ENCODE measurements around the gene ERAP2. TPM values are rescaled to one million over a fixed set of nuclear protein-coding genes. Genes with fewer than 3 reads are reported as not detected.
"Not testable (repeated sequence)": the region's sequence is repeated elsewhere in the genome, so short reads cannot be mapped to it uniquely, and the experiment has no call there.

ERAP2 gene
- total RNA-seq, 6 donors from 2014 or later, result 19.9 to 24.8 (median 22.1) TPM

DNA sequence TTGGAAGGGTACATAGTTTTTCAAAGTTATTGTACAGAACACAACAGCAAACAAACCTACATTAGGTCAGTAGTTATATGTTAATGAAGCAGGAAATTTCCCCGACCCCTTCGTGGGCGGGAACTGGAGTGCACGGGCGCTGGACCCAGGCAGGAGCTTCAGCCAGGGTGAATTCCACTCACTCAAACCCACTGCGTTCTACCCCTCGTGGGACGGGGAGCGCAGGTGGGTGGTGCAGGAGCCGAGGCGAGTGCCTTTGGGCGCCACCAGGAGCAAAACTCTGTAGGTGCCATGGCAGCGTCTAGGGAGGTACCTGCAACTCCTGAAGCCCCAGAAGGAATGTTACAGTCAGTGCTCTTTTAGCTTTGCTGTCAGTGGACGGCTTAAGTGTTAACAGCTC lies 39.0 kb upstream of the ERAP2 start:
- ATAC-seq (ENCODE audit: low FRiP score in 2 of 2) (no peak), DNase-seq (peak in 1 of 2 donors; percentile 38)
- no peak overlapping the region for H3K4me3 ChIP-seq
- no peaks in the 10 kb centered on the region for H3K9me3 ChIP-seq
- TF ChIP-seq, protein P1, sequence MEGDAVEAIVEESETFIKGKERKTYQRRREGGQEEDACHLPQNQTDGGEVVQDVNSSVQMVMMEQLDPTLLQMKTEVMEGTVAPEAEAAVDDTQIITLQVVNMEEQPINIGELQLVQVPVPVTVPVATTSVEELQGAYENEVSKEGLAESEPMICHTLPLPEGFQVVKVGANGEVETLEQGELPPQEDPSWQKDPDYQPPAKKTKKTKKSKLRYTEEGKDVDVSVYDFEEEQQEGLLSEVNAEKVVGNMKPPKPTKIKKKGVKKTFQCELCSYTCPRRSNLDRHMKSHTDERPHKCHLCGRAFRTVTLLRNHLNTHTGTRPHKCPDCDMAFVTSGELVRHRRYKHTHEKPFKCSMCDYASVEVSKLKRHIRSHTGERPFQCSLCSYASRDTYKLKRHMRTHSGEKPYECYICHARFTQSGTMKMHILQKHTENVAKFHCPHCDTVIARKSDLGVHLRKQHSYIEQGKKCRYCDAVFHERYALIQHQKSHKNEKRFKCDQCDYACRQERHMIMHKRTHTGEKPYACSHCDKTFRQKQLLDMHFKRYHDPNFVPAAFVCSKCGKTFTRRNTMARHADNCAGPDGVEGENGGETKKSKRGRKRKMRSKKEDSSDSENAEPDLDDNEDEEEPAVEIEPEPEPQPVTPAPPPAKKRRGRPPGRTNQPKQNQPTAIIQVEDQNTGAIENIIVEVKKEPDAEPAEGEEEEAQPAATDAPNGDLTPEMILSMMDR (IDR thresholded peaks at IDR 0.05), result no peak
- TF ChIP-seq POLR2AphosphoS5 (IDR thresholded peaks at IDR 0.05) (no peak), POLR2A (IDR thresholded peaks at IDR 0.05) (no peak), EP300 (IDR thresholded peaks at IDR 0.05) (no peak)
- no peaks in the 10 kb centered on the region for H3K27me3 ChIP-seq
- peaks cover 0 to 2% (median 0%) of the 10 kb centered on the region in 4 donors for H3K4me1 ChIP-seq
- no peak overlapping the region for H3K27ac ChIP-seq
- 89 to 93% methylated on average over 14 of the region's 14 CpGs for WGBS, 2 donors
- no peaks in the 10 kb centered on the region for H3K36me3 ChIP-seq

GRCh38 chr5:96838201-96839070 lies 37.9 kb upstream of the ERAP2 start:
- Histone ChIP-seq H3K9me3 (no peaks in the 10 kb centered on the region), H3K27me3 (no peaks in the 10 kb centered on the region), H3K4me3 (no peak overlapping the region), H3K4me1 (peaks cover 0 to 2% (median 0%) of the 10 kb centered on the region in 4 donors), H3K36me3 (no peaks in the 10 kb centered on the region), H3K27ac (no peak overlapping the region)
- no peak for DNase-seq
- TF ChIP-seq POLR2A (IDR thresholded peaks at IDR 0.05) (no peak), POLR2AphosphoS5 (IDR thresholded peaks at IDR 0.05) (no peak)
- TF ChIP-seq, protein P1 (IDR thresholded peaks at IDR 0.05), result no peak
- 76 to 87% methylated on average over 2 of the region's 2 CpGs for WGBS, 2 donors
- ATAC-seq (ENCODE audit: low FRiP score in 2 of 2), result no peak

- WGBS, 2 donors, result 91 to 92% methylated on average over 2 of the region's 2 CpGs
- TF ChIP-seq, protein P1 (IDR thresholded peaks at IDR 0.05), result no peak
- Histone ChIP-seq H3K9me3 (no peaks in the 10 kb centered on the region), H3K4me1 (peaks cover 0 to 2% (median 0%) of the 10 kb centered on the region in 4 donors), H3K27me3 (no peaks in the 10 kb centered on the region), H3K36me3 (no peaks in the 10 kb centered on the region), H3K4me3 (no peak overlapping the region), H3K27ac (no peak overlapping the region)
- ATAC-seq (ENCODE audit: low FRiP score in 2 of 2) (no peak), DNase-seq (no peak)
Measured at GRCh38 chr5:96839071-96839592, 37.2 kb upstream of the ERAP2 start.

DNA sequence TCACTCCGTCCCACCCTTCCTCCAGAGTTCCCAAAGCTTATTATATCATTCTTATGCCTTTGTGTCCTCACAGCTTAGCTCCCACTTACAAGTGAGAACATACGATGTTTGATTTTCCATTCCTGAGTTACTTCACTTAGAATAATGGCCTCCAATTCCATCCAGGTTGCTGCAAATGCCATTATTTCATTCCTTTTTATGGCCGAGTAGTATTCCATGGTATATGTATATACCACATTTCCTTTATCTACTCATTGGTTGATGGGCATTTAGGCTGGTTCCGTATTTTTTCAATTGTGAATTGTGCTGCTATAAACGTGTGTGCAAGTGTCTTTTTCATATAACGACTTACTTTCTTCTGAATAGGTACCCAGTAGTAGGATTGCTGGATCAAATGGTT lies 34.4 kb upstream of the ERAP2 start:
- H3K27ac ChIP-seq; H3K27me3 ChIP-seq; H3K4me1 ChIP-seq; ATAC-seq (ENCODE audit: low FRiP score in 2 of 2); H3K4me3 ChIP-seq; DNase-seq; H3K9me3 ChIP-seq; H3K36me3 ChIP-seq: not testable (repeated sequence)
- 78 to 80% methylated on average over 6 of the region's 6 CpGs for WGBS, 2 donors

DNA sequence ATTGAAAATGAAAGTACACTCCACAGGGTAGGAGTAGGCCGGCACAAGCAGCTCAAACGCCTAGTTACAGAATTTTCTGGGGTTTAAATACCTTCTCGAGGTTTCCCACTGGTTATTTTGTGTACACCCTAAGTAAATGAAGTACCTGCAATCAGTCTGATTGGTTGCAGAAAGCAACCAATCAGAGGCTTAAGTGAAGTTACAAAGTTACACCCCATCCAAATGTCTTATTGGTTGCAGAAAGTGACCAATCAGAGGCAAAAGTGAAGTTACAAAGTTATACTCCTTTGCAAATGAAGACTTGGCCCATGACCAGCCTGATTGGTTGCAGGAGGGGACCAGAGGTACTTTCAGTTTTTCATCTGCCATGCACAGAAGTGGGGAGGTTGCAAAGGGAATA lies 33.2 kb upstream of the ERAP2 start:
- H3K9me3 ChIP-seq, result no peaks in the 10 kb centered on the region
- no peak for TF ChIP-seq EP300 (IDR thresholded peaks at IDR 0.05)
- no peak for TF ChIP-seq POLR2AphosphoS5 (IDR thresholded peaks at IDR 0.05)
- TF ChIP-seq, protein P1 (IDR thresholded peaks at IDR 0.05), result no peak
- no peak for TF ChIP-seq POLR2A (IDR thresholded peaks at IDR 0.05)

More for the DNA sequence above, 33.2 kb upstream of the ERAP2 start:
- ATAC-seq (ENCODE audit: low FRiP score in 2 of 2), result no peak
- no peak overlapping the region for H3K27ac ChIP-seq
- DNase-seq, result no peak
- no peaks in the 10 kb centered on the region for H3K27me3 ChIP-seq
- peaks cover 0 to 2% (median 0%) of the 10 kb centered on the region in 4 donors for H3K4me1 ChIP-seq
- H3K36me3 ChIP-seq, result no peaks in the 10 kb centered on the region
- H3K4me3 ChIP-seq, result no peak overlapping the region
- 69 to 77% methylated on average over 3 of the region's 3 CpGs for WGBS, 2 donors
